OCI-LY1 (cell line): ENCODE measurements around the gene COL26A1.

Experiments used
- EZH2 ChIP-seq: fragments of 200-600 bp; sonication (generic), shearing (Covaris generic); IDR thresholded peaks from 2 replicates; pipeline ENCODE4 v1.8.0; 2017; ENCODE audit warnings: borderline replicate concordance, mixed run types, mild to moderate bottlenecking, antibody characterized with exemption, low read length, moderate library complexity, mixed read lengths
- TF ChIP-seq, protein P1 (sequence below): fragments of 200-600 bp; sonication (generic), shearing (Covaris generic); IDR thresholded peaks from 2 replicates; pipeline ENCODE4 v1.5.1; 2017; ENCODE audit warnings: mild to moderate bottlenecking, antibody characterized with exemption, low read length, moderate library complexity, mixed read lengths

DNA sequence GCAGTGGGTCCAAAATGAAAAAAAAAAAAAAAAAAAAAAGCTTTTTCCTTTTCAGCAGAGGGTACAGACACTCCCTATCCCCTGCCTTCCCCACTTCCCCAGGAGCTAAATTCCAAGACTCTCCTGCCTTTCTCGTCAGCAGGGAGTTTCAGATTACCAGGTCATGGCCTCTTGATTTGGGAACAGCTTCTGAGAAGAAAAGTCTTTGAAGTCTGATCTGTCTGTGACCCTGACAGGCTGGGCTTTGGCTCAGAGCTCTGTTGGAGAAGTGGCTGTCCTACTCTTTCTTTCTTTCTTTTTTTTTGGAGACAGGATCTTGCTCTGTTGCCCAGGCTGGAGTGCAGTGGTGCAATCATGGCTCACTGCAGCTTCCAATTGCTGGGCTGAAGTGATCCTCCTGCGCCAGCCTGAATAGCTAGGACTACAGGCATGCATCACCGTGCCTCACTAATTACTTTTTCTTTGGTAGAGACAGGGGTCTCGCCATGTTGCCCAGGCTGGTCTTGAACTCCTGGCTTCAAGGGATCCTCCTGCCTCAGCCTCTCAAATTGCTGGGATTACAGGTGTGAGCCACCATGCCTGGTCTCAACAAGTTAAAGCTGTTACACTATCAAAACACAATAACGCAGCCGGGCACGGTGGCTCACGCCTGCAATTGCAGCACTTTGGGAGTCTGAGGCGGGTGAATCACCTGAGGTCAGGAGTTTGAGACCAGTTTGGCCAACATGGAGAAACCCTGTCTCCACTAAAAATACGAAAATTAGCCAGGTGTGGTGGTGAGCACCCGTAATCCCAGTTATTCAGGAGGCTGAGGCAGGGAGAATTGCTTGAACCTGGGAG, 59.9 kb downstream of the COL26A1 start:
- no peak for TF ChIP-seq EZH2
- TF ChIP-seq, protein P1, sequence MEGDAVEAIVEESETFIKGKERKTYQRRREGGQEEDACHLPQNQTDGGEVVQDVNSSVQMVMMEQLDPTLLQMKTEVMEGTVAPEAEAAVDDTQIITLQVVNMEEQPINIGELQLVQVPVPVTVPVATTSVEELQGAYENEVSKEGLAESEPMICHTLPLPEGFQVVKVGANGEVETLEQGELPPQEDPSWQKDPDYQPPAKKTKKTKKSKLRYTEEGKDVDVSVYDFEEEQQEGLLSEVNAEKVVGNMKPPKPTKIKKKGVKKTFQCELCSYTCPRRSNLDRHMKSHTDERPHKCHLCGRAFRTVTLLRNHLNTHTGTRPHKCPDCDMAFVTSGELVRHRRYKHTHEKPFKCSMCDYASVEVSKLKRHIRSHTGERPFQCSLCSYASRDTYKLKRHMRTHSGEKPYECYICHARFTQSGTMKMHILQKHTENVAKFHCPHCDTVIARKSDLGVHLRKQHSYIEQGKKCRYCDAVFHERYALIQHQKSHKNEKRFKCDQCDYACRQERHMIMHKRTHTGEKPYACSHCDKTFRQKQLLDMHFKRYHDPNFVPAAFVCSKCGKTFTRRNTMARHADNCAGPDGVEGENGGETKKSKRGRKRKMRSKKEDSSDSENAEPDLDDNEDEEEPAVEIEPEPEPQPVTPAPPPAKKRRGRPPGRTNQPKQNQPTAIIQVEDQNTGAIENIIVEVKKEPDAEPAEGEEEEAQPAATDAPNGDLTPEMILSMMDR, result no peak
